HEK293 (cell line): ENCODE results near the gene NGRN.

ENCODE experiments used
- CTCF ChIA-PET: fragments of 350-600 bp; formaldehyde crosslinking; extraction: SDS; loops from one replicate; lab custom pipeline; 2021; ENCODE audit warnings: antibody characterized with exemption; lab: Yijun Ruan, JAX
- POLR2A ChIA-PET: fragments of 300-600 bp; formaldehyde crosslinking; extraction: SDS; loops from one replicate; lab custom pipeline; 2020; ENCODE audit warnings: antibody characterized with exemption, inconsistent platforms; lab: Yijun Ruan, JAX
- H3K27ac ChIP-seq: fragments of 200-500 bp; sonication (Bioruptor generic); 2 replicates; pipeline ENCODE4 v1.5.1; 2014; ENCODE audit warnings: low read depth, low read length, control low read depth, inconsistent platforms; ENCODE audit errors: extremely low read depth
- H3K36me3 ChIP-seq, 2 experiments: fragments of 200-500 bp in 1 of 2; sonication (Bioruptor generic) in 1 of 2; 1 replicate in 1 of 2; 2 replicates in 1 of 2; pipeline ENCODE4 v1.5.1; 2014 to 2017; ENCODE audit warnings: inconsistent platforms in 2 of 2, low read length in 2 of 2; ENCODE audit not compliant: control insufficient read depth in 2 of 2, insufficient read depth in 1 of 2
- H3K4me1 ChIP-seq: fragments of 200-500 bp; sonication (Bioruptor generic); 2 replicates; pipeline ENCODE4 v1.5.1; 2014; ENCODE audit warnings: mild to moderate bottlenecking, low read length, inconsistent platforms; ENCODE audit not compliant: control insufficient read depth, insufficient read depth
- H3K4me3 ChIP-seq: 2 replicates; pipeline ENCODE4 v1.5.1; 2011; ENCODE audit warnings: low read depth, mild to moderate bottlenecking, control low read depth, low read length, moderate library complexity
- H3K9me3 ChIP-seq: fragments of 200-500 bp; sonication (Bioruptor generic); 2 replicates; pipeline ENCODE4 v1.5.1; 2014; ENCODE audit warnings: low read depth, low read length, inconsistent platforms; ENCODE audit not compliant: control insufficient read depth, insufficient read depth
- HIC1 ChIP-seq: fragments of 450-650 bp; formaldehyde crosslinking; IDR thresholded peaks from 2 replicates; pipeline ENCODE4 v1.5.1; 2016; ENCODE audit warnings: missing biosample characterization, missing genetic modification characterization
- IKZF3 ChIP-seq: fragments of 450-650 bp; IDR thresholded peaks from 2 replicates; pipeline ENCODE4 v1.5.0; 2018; ENCODE audit warnings: missing biosample characterization, mild to moderate bottlenecking, missing genetic modification characterization, moderate library complexity
- KLF8 ChIP-seq: fragments of 450-650 bp; formaldehyde crosslinking; IDR thresholded peaks from 2 replicates; pipeline ENCODE4 v1.5.1; 2016; ENCODE audit warnings: missing biosample characterization, missing genetic modification characterization
- PBX3 ChIP-seq: sonication (generic); formaldehyde crosslinking; IDR thresholded peaks from 2 replicates; pipeline ENCODE4 v1.8.1; 2022; ENCODE audit warnings: mild to moderate bottlenecking, moderate library complexity, missing genetic modification reagents
- REPIN1 ChIP-seq: fragments of 450-650 bp; formaldehyde crosslinking; IDR thresholded peaks from 2 replicates; pipeline ENCODE4 v1.5.1; 2017; ENCODE audit warnings: missing biosample characterization, missing genetic modification characterization, low read depth
- REST ChIP-seq: fragments of 450-650 bp; formaldehyde crosslinking; IDR thresholded peaks from 2 replicates; pipeline ENCODE4 v1.5.1; 2016; ENCODE audit warnings: missing biosample characterization, missing genetic modification characterization
- SALL2 ChIP-seq: fragments of 450-650 bp; formaldehyde crosslinking; IDR thresholded peaks from 2 replicates; pipeline ENCODE4 v1.5.0; 2017; ENCODE audit warnings: missing biosample characterization, mild to moderate bottlenecking, missing genetic modification characterization, borderline replicate concordance
- ZNF292 ChIP-seq: fragments of 450-650 bp; formaldehyde crosslinking; IDR thresholded peaks from 2 replicates; pipeline ENCODE4 v1.5.1; 2016; ENCODE audit warnings: low read depth, missing biosample characterization, missing genetic modification characterization, borderline replicate concordance
- ZNF302 ChIP-seq: fragments of 450-650 bp; formaldehyde crosslinking; IDR thresholded peaks from 2 replicates; pipeline ENCODE4 v1.5.1; 2016; ENCODE audit warnings: missing biosample characterization, missing genetic modification characterization, low read depth
- ZNF433 ChIP-seq: fragments of 450-650 bp; formaldehyde crosslinking; IDR thresholded peaks from 2 replicates; pipeline ENCODE4 v1.5.1; 2016; ENCODE audit warnings: missing biosample characterization, missing genetic modification characterization, low read depth
- ZNF529 ChIP-seq: fragments of 450-650 bp; formaldehyde crosslinking; IDR thresholded peaks from 2 replicates; pipeline ENCODE4 v1.5.1; 2017; ENCODE audit warnings: missing genetic modification characterization, missing biosample characterization; ENCODE audit not compliant: insufficient replicate concordance
- ZNF777 ChIP-seq: fragments of 450-650 bp; formaldehyde crosslinking; IDR thresholded peaks from 2 replicates; pipeline ENCODE4 v1.5.1; 2017; ENCODE audit warnings: missing biosample characterization, missing genetic modification characterization, borderline replicate concordance

Gene NGRN

GRCh38 chr15:90227336-90227735 lies 38.1 kb upstream of the NGRN start:
- Histone ChIP-seq H3K9me3 (no peaks in the 10 kb centered on the region), H3K4me3 (no peak overlapping the region), H3K27ac (no peak overlapping the region), H3K4me1 (peaks cover 6% of the 10 kb centered on the region; the same call in 1 of the 2 replicates), H3K36me3 (peaks cover 10 to 84% of the 10 kb centered on the region in 2 experiments; a peak in 2 of 3 replicates)
- ChIA-PET POLR2A (interaction anchor here (1.1 kb wide), 1 partner anchor 22 kb away, joined by 3 read pairs; the partner anchor contains the start of gene TTLL13), CTCF (interaction anchor here (0.7 to 0.9 kb wide), 3 partner anchors 10 to 59 kb away, joined by 3 read pairs; no protein-coding TSS in a partner anchor)
- TF ChIP-seq REST (tag by site-specific recombination) = no peak
- no peak for TF ChIP-seq ZNF292 (tag by site-specific recombination)
- no peak for TF ChIP-seq PBX3 (CRISPR knock-in tag)
- TF ChIP-seq ZNF302 (tag by site-specific recombination) = no peak
- no peak for TF ChIP-seq IKZF3 (tag by site-specific recombination)
- no peak for TF ChIP-seq SALL2 (tag by site-specific recombination)
- no peak for TF ChIP-seq KLF8 (tag by site-specific recombination)
- no peak for TF ChIP-seq ZNF433 (tag by site-specific recombination)
- no peak for TF ChIP-seq ZNF777 (tag by site-specific recombination)
- no peak for TF ChIP-seq REPIN1

GRCh38 chr15:90227816-90228772 lies 37.4 kb upstream of the NGRN start:
- H3K4me3 ChIP-seq = no peak overlapping the region
- peaks cover 10 to 82% of the 10 kb centered on the region in 2 experiments; a peak in 2 of 3 replicates for H3K36me3 ChIP-seq
- H3K27ac ChIP-seq = no peak overlapping the region
- TF ChIP-seq ZNF529 (tag by site-specific recombination) (no peak), ZNF777 (tag by site-specific recombination) (no peak), HIC1 (0 out of 2 replicates have a peak, but pooled peaks have one; percentile 14)
- H3K9me3 ChIP-seq = no peaks in the 10 kb centered on the region
- POLR2A ChIA-PET = interaction anchor here (0.5 to 1.1 kb wide), 2 partner anchors 21 to 106 kb away, joined by 3 to 5 read pairs; partner anchors contain the start of gene TTLL13
- CTCF ChIA-PET = interaction anchor here (0.7 to 1.0 kb wide), 3 partner anchors 59 to 152 kb away, joined by 3 to 5 read pairs (median 3); no protein-coding TSS in a partner anchor
- peaks cover 6% of the 10 kb centered on the region; the same call in 1 of the 2 replicates for H3K4me1 ChIP-seq
